ENCODE results near the gene ZMYND15. TPM values are rescaled to one million over a fixed set of nuclear protein-coding genes. Genes with fewer than 3 reads are reported as not detected.

ZMYND15 gene
- total RNA-seq, 1 donor from 2014 or later, result 0.63 TPM

DNA sequence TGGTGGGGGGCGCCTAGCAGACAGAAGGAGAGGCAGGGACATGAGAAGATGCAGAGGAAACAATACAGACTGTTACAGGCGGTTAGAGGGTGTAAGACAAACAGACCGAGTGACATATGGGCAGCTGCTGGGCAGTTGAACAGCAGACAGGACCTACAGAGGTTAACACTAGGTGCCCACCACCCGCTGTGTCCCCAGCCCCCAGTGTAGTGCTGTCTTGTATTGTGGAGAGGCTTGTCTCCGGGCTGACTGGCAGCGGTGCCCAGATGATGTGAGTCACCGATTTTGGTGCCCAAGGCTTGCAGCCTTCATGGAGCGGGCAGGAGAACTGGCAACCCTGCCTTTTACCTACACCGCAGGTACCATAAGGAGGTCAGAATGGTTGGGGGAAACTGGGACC is 2.5 kb downstream of the ZMYND15 start:
- no peak for ATAC-seq
- DNase-seq (ENCODE audit: low spot score), result no peak

DNA sequence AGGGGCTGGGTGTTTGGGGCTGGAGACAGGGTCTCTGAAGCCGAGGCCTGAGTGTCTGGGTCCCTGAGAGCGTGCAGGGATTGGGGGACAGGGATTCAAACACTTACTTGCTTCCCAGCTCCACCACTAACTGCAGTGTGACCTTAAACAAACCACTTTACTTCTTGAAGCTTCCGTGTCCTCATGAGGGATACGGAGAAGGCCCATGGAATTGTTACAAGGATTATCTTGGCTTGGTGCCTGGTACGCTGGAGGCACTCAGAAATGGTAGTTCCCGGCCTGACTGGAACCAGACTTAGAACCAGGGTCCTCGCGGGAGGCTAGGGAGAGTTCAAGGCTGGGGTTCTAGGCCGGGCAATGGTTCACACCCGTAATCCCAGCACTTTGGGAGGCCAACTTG is 3.0 kb downstream of the ZMYND15 start:
- no peak for DNase-seq (ENCODE audit: low spot score)
- no peak for ATAC-seq

- no peak for DNase-seq (ENCODE audit: low spot score)
- ATAC-seq, result no peak
These were observed 3.6 kb downstream of the ZMYND15 start for GRCh38 chr17:4743216-4743615.

- no peak for ATAC-seq
- DNase-seq (ENCODE audit: low spot score), result no peak
These were observed 4.3 kb downstream of the ZMYND15 start for GRCh38 chr17:4743898-4744297.

GRCh38 chr17:4744999-4745969 is 5.7 kb downstream of the ZMYND15 start:
- DNase-seq (ENCODE audit: low spot score), result no peak

GRCh38 chr17:4747847-4748246 is 8.2 kb downstream of the ZMYND15 start:
- DNase-seq (ENCODE audit: low spot score) (no peak), ATAC-seq (peak; percentile 59)

More at GRCh38 chr17:4744999-4745969, 5.7 kb downstream of the ZMYND15 start:
- ATAC-seq, result no peak

- DNase-seq (ENCODE audit: low spot score) (no peak), ATAC-seq (peak; percentile 26)
These were observed 9.1 kb downstream of the ZMYND15 start for GRCh38 chr17:4748686-4749085.

DNA sequence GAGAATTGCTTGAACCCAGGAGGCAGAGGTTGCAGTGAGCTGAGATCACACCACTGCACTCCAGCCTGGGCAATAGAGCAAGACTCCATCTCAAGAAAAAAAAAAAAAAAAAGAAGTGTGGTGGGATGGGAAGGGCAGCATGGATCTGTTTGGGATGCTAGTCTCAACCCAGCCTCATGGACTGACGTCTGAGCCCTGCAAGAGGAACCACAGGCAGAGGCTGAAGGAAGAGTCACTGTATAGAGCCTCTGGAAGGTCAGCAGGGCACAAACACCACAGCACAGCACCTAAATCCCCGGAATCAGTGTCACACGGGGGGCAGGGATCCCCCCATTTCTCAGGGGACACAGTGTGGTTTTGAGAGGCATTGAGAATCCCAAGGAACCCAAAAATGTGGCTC is 11.0 kb downstream of the ZMYND15 start:
- ATAC-seq (no peak), DNase-seq (ENCODE audit: low spot score) (no peak)

GRCh38 chr17:4751932-4752331 is 12.3 kb downstream of the ZMYND15 start:
- no peak for ATAC-seq
- DNase-seq (ENCODE audit: low spot score), result no peak

DNA sequence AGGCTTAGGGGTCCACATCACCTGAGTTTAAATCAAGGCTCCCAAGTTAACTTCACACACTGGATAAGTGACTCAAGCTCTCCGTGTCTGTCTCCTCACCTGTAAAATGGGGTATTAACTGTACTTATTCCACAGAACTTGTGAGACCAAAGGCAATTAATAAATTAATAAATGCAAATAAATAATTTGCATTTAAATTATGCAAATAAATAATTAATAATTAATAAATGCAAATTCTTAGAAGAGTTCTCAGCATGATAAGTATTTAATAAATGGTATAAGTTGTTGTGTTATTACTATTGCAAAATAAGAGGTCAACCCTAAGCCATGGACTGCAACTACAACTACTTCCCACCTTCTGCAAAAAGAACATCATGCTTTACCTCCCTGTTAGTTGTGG is 13.8 kb downstream of the ZMYND15 start:
- DNase-seq (ENCODE audit: low spot score) (no peak), ATAC-seq (no peak)

GRCh38 chr17:4759776-4760236 is 20.2 kb downstream of the ZMYND15 start:
- no peak for DNase-seq (ENCODE audit: low spot score)
- ATAC-seq, result peak; percentile 89

- peak; percentile 37 for ATAC-seq
- no peak for DNase-seq (ENCODE audit: low spot score)
These were observed 25.0 kb downstream of the ZMYND15 start for GRCh38 chr17:4764595-4764994.

DNA sequence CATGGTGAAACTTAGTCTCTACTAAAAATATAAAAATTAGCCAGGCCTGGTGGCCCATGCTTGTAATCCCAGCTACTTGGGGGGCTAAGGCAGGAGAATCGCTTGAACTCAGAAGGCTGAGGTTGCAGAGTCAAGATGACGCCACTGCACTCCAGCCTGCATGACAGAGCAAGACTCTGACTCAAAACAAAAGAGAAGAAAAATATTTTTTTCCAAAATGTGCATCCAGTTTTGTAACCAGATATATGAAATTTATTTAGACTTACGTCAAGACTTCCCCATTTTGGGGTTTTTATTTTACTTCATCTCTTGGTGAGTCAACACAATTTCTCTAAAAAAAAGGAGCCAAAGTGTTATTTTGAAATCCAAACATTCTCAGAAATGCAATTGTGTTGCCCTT is 26.6 kb downstream of the ZMYND15 start:
- DNase-seq (ENCODE audit: low spot score) (no peak), ATAC-seq (no peak)

GRCh38 chr17:4766723-4767122 is 27.1 kb downstream of the ZMYND15 start:
- ATAC-seq (no peak), DNase-seq (ENCODE audit: low spot score) (no peak)

- DNase-seq (ENCODE audit: low spot score) (no peak), ATAC-seq (no peak)
These were observed 28.7 kb downstream of the ZMYND15 start for GRCh38 chr17:4768298-4768697.

DNA sequence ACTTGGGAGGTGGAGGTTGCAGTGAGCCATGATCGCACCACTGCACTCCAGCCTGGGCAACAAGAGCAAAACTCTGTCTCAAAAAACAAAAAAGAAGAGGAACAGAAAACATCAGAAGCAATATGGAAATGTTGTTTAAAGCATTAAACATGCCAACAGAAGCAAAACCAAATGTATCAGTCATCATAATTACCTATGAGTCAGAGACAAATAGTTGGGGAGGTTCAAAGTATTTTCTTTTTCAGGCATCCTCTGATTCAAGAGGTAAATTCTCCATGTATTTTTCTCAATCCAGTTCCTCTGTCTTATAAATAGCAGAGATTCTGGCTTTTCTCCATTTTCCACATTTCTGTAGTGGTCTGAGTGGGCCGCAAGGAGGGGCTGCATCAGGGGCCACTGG is 30.0 kb downstream of the ZMYND15 start:
- DNase-seq (ENCODE audit: low spot score) (no peak), ATAC-seq (no peak)

DNA sequence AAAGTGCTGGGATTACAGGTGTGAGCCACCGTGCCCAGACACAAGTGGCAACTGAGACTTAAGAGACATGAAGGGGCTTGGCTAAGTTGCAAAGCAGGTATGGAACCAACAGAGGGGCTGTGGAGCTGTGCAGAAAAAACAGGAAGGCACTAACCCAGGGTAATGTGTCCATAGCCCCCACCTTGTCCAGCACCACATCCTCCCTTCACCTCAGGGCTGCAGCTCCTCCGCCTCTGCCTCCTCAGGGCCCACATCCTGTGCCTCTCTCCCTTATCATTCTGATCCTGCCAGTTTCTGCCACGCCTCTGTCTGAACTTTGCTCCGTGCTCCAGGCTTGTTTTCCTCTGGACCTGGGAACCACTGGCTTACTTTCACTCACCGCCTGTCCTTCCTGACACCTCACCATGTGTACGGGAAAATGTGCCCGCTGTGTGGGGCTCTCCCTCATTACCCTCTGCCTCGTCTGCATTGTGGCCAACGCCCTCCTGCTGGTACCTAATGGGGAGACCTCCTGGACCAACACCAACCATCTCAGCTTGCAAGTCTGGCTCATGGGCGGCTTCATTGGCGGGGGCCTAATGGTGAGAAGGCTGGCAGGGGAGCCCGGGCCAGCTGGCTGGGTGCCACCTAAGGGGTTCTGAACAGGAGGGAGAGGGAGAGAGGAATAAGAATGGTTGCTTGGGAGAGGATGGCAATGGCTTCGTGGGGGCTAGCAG is 32.0 kb downstream of the ZMYND15 start, which contains the start of gene TM4SF5:
TSS of gene TM4SF5 (plus strand) at position 368 of the 716 bp plus-strand sequence. CDS start at position 405, 37 bp downstream.
- peak; percentile 87 for DNase-seq (ENCODE audit: low spot score)
- ATAC-seq, result peak; percentile 97

DNA sequence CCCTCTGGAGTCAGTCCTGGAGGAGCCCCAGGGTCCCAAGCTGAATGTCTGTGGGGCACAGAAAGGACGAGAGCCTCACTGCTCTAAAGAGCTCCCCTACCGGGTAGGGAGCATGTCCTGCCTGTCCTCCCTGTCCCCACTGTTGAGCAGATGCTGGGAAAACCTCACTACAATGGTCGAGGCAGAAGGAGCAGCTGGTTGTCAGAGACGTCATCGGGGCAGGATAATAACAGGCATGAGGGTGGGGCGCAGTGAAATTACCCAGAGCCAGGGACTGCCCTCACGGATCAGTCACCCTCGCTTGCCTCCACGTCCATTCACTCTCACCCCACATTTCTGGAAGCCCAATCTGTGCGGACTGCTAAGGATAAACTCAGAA is 32.6 kb downstream of the ZMYND15 start:
- DNase-seq (ENCODE audit: low spot score) (no peak), ATAC-seq (peak; percentile 51)

DNA sequence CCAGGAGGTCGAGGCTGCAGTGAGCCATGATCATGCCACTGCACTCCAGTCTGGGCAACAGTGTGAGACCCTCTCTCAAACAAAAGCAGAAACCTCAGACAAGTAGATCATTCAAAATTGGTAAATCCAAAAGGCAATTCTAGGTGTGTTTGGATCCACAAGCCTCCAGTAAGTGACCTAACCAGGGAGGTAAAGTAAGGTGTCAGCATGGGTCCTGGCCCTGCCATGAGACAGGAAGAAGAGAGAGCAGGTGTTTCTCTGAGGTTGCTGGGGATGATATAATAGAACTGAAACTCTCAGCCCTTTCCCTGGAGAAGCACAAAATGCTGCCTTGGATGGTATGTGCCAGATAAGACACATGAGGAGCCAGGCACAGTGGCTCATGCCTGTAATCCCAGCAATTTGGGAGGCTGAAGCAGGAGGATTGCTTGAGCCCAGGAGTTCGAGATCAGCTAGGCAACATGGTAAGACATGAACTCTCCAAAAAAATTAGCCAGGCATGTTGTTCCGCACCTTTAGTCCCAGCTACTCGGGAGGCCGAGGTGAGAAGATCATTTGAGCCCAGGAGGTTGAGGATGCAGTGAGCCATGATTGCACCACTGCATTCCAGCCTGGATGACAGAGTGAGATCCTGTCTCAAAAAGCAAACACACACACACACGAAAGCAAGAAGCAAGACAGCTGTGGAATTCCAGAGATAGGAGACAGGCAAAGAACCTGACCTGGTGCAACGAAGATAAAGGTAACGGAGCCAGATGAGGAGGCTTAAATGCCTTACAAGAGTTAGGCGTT is 38.5 kb downstream of the ZMYND15 start:
- no peak for ATAC-seq

DNA sequence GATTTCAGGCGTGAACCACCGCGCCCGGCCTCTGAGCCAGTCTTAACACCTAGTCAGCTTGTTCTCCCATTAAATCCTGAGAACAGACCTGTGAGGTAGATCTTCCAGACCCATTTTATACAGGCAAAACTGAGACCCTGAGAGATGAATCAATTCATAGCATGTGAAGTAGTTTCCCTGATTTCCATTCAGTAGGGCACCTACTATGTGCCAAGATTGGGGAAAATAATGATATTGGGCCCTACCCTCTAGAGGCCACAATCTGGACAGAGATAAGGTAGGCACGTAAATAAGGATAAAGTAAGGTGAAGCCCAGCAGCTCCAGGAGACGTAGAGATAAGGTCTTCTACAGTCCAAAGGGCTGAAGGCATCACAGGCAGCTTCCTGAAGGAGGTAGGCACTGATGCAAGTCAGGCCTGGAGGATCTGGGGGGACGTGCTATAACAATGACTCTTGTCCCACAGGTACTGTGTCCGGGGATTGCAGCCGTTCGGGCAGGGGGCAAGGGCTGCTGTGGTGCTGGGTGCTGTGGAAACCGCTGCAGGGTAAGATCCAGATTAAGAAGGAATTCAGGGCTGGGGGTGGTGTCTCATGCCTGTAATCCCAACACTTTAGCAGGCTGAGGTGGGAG is 40.8 kb downstream of the ZMYND15 start:
- ATAC-seq (no peak), DNase-seq (ENCODE audit: low spot score) (no peak)

More for the DNA sequence above, 38.5 kb downstream of the ZMYND15 start:
- no peak for DNase-seq (ENCODE audit: low spot score)

Data from left lobe of liver (tissue), 2 donors.